Measurements from ENCODE around the gene RTN4R.

DNA sequence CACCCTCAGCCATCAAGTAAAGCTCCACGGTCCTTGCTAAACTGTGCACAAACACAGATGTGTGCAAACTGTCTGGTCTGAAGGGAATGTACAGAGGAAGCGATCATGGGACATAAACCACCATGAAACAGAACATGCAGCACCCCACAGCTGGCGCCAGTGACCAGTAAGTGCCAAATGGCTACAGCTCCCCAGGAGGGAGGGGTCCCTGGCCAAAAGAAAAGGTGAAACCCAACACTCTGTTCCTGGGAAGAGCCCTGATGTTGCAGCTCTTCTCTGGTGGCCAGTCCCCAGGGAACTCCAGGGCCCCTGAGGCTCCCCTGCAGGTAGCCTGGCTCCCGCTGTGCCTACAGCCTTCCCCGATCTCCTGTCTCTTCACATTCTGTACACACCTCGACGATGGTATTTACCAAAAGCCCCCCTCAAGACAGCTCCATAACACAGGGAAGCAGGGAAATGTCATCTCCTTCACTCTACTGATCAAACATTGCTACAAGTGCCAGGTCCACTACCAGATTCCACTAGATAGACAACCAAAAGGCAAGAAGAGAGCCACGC lies 48.8 kb upstream of the RTN4R start:
- TF ChIP-seq, protein P1, sequence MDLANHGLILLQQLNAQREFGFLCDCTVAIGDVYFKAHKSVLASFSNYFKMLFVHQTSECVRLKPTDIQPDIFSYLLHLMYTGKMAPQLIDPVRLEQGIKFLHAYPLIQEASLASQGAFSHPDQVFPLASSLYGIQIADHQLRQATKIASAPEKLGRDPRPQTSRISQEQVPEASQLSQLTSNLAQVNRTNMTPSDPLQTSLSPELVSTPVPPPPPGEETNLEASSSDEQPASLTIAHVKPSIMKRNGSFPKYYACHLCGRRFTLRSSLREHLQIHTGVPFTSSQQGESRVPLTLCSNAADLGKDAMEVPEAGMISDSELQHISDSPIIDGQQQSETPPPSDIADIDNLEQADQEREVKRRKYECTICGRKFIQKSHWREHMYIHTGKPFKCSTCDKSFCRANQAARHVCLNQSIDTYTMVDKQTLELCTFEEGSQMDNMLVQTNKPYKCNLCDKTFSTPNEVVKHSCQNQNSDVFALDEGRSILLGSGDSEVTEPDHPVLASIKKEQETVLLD (IDR thresholded peaks at IDR 0.05) = no peak
- TF ChIP-seq CBX3 (IDR thresholded peaks at IDR 0.05; ENCODE audit: borderline replicate concordance in 1 of 2, low read length in 2 of 2) (no peak), KDM2B (CRISPR knock-in tag; IDR thresholded peaks at IDR 0.05) (no peak), RFX1 (IDR thresholded peaks at IDR 0.05) (no peak), PTRF (tag; IDR thresholded peaks at IDR 0.05) (no peak), POLR2A (conservative IDR thresholded peaks at IDR 0.05) (no peak), RAD21 (CRISPR knock-in tag; conservative IDR thresholded peaks at IDR 0.05 in 1 of 2, IDR thresholded peaks at IDR 0.05 in 1 of 2) (no peak), CXXC5 (CRISPR knock-in tag; IDR thresholded peaks at IDR 0.05) (no peak)
- TF ChIP-seq, protein P2, sequence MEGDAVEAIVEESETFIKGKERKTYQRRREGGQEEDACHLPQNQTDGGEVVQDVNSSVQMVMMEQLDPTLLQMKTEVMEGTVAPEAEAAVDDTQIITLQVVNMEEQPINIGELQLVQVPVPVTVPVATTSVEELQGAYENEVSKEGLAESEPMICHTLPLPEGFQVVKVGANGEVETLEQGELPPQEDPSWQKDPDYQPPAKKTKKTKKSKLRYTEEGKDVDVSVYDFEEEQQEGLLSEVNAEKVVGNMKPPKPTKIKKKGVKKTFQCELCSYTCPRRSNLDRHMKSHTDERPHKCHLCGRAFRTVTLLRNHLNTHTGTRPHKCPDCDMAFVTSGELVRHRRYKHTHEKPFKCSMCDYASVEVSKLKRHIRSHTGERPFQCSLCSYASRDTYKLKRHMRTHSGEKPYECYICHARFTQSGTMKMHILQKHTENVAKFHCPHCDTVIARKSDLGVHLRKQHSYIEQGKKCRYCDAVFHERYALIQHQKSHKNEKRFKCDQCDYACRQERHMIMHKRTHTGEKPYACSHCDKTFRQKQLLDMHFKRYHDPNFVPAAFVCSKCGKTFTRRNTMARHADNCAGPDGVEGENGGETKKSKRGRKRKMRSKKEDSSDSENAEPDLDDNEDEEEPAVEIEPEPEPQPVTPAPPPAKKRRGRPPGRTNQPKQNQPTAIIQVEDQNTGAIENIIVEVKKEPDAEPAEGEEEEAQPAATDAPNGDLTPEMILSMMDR (IDR thresholded peaks at IDR 0.05 in 2 of 3, conservative IDR thresholded peaks at IDR 0.05 in 1 of 3; ENCODE audit: insufficient read depth in 2 of 3, low read depth in 1 of 3, low read length in 3 of 3) = no peak
- TF ChIP-seq, protein P3, sequence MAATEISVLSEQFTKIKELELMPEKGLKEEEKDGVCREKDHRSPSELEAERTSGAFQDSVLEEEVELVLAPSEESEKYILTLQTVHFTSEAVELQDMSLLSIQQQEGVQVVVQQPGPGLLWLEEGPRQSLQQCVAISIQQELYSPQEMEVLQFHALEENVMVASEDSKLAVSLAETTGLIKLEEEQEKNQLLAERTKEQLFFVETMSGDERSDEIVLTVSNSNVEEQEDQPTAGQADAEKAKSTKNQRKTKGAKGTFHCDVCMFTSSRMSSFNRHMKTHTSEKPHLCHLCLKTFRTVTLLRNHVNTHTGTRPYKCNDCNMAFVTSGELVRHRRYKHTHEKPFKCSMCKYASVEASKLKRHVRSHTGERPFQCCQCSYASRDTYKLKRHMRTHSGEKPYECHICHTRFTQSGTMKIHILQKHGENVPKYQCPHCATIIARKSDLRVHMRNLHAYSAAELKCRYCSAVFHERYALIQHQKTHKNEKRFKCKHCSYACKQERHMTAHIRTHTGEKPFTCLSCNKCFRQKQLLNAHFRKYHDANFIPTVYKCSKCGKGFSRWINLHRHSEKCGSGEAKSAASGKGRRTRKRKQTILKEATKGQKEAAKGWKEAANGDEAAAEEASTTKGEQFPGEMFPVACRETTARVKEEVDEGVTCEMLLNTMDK (IDR thresholded peaks at IDR 0.05; ENCODE audit: borderline replicate concordance, insufficient read depth, low read depth, low read length, poor library complexity, severe bottlenecking) = no peak
- TF ChIP-seq, protein P4, sequence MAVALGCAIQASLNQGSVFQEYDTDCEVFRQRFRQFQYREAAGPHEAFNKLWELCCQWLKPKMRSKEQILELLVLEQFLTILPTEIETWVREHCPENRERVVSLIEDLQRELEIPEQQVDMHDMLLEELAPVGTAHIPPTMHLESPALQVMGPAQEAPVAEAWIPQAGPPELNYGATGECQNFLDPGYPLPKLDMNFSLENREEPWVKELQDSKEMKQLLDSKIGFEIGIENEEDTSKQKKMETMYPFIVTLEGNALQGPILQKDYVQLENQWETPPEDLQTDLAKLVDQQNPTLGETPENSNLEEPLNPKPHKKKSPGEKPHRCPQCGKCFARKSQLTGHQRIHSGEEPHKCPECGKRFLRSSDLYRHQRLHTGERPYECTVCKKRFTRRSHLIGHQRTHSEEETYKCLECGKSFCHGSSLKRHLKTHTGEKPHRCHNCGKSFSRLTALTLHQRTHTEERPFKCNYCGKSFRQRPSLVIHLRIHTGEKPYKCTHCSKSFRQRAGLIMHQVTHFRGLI (CRISPR knock-in tag; IDR thresholded peaks at IDR 0.05) = no peak

Measured in K562 (cell line).